HepG2 (cell line): ENCODE data around the gene DMGDH. TPM values are rescaled to one million over a fixed set of nuclear protein-coding genes. Genes with fewer than 3 reads are reported as not detected.

Source experiments
- ADNP ChIP-seq: sonication (generic); formaldehyde crosslinking; IDR thresholded peaks from 2 replicates; pipeline ENCODE4 v1.4.0; 2020; ENCODE audit warnings: missing genetic modification reagents
- CSRNP1 ChIP-seq: sonication (generic); formaldehyde crosslinking; IDR thresholded peaks from 2 replicates; pipeline ENCODE4 v1.8.1; 2023; ENCODE audit warnings: mild to moderate bottlenecking, missing genetic modification reagents
- DDIT3 ChIP-seq: sonication (generic); formaldehyde crosslinking; IDR thresholded peaks from 2 replicates; pipeline ENCODE4 v1.4.0; 2020; ENCODE audit warnings: mild to moderate bottlenecking, missing genetic modification reagents
- ETV5 ChIP-seq: IDR thresholded peaks from 2 replicates; pipeline ENCODE4 v1.6.1; 2018; ENCODE audit warnings: missing biosample characterization, missing genetic modification reagents, inconsistent platforms, borderline replicate concordance
- LCORL ChIP-seq, 2 experiments: fragments of 450-650 bp in 1 of 2; sonication (generic) in 1 of 2; formaldehyde crosslinking in 1 of 2; IDR thresholded peaks; 2 replicates each; pipeline versions ENCODE4 v1.5.0 to v1.6.1; 2017 to 2020; ENCODE audit warnings: antibody characterized with exemption in 1 of 2, missing genetic modification reagents in 1 of 2
- MED13 ChIP-seq: sonication (generic); formaldehyde crosslinking; IDR thresholded peaks from 2 replicates; pipeline ENCODE4 v1.5.0; 2020; ENCODE audit warnings: missing genetic modification reagents
- MEF2D ChIP-seq: sonication (generic); formaldehyde crosslinking; IDR thresholded peaks from 2 replicates; pipeline ENCODE4 v1.5.1; 2020; ENCODE audit warnings: mild to moderate bottlenecking, missing genetic modification reagents
- MNT ChIP-seq: fragments of 450-650 bp; IDR thresholded peaks from 2 replicates; pipeline ENCODE4 v1.6.1; 2016
- PHB2 ChIP-seq: fragments of 450-650 bp; IDR thresholded peaks from 2 replicates; pipeline ENCODE4 v1.6.1; 2018; ENCODE audit not compliant: partially characterized antibody
- RBM39 ChIP-seq: fragments of 200-400 bp; formaldehyde crosslinking; IDR thresholded peaks from one replicate; pipeline ENCODE4 v1.6.1; 2018; ENCODE audit warnings: antibody characterized with exemption, mild to moderate bottlenecking, low read depth, low read length; ENCODE audit not compliant: poor library complexity, severe bottlenecking
- RELA ChIP-seq: sonication (generic); formaldehyde crosslinking; IDR thresholded peaks from 2 replicates; pipeline ENCODE4 v1.4.0; 2020; ENCODE audit warnings: missing genetic modification reagents
- SNRNP70 ChIP-seq: fragments of 200-400 bp; formaldehyde crosslinking; IDR thresholded peaks from 2 replicates; pipeline ENCODE4 v1.6.1; 2017; ENCODE audit warnings: mild to moderate bottlenecking, low read depth, low read length, moderate library complexity
- TEF ChIP-seq: sonication (generic); formaldehyde crosslinking; IDR thresholded peaks from 2 replicates; pipeline ENCODE4 v1.5.0; 2020; ENCODE audit warnings: missing genetic modification reagents
- U2AF1 ChIP-seq: fragments of 200-400 bp; formaldehyde crosslinking; optimal IDR thresholded peaks from 2 replicates; pipeline ENCODE3; 2017; ENCODE audit warnings: mild to moderate bottlenecking, low read depth, low read length
- ZBTB21 ChIP-seq: sonication (generic); formaldehyde crosslinking; IDR thresholded peaks from 2 replicates; pipeline ENCODE4 v1.4.0; 2020; ENCODE audit warnings: missing genetic modification reagents
- ZBTB38 ChIP-seq: sonication (generic); formaldehyde crosslinking; IDR thresholded peaks from 2 replicates; pipeline ENCODE4 v1.5.1; 2020; ENCODE audit warnings: mild to moderate bottlenecking, missing genetic modification reagents
- ZNF572 ChIP-seq: sonication (generic); formaldehyde crosslinking; IDR thresholded peaks from 2 replicates; pipeline ENCODE4 v1.5.1; 2020; ENCODE audit warnings: mild to moderate bottlenecking, missing genetic modification reagents
- ZNF770 ChIP-seq: sonication (generic); formaldehyde crosslinking; IDR thresholded peaks from 2 replicates; pipeline ENCODE4 v1.5.0; 2020; ENCODE audit warnings: mild to moderate bottlenecking, missing genetic modification reagents
- ZNF773 ChIP-seq: sonication (generic); formaldehyde crosslinking; IDR thresholded peaks from 2 replicates; pipeline ENCODE4 v1.4.0; 2020; ENCODE audit warnings: missing genetic modification reagents, borderline replicate concordance
- polyA plus RNA-seq, 8 experiments: library from polyadenylated mRNA; depleted of rRNA in 3 of 8; stranded (reverse) in 7 of 8; unstranded in 1 of 8; fragments of >200 nt; fragmentation: Illumina TruSeq in 4 of 8; extraction: Trizol in 4 of 8; gene quantifications; 2 replicates each; pipeline versions ENCODE4 v1.2.1 to v1.2.3, GENCODE V29; 2011 to 2016; ENCODE audit warnings: low read depth in 4 of 8, missing spikeins in 1 of 8, mixed read lengths in 1 of 8; ENCODE audit not compliant: insufficient read depth in 1 of 8
- total RNA-seq, 5 experiments: library from RNA; depleted of rRNA; stranded (reverse); fragments of >200 nt; fragmentation: Illumina TruSeq; extraction: Trizol; gene quantifications; 2 replicates each; pipeline ENCODE4 v1.2.3, GENCODE V29; 2016; ENCODE audit warnings: low read depth in 1 of 5
- TF ChIP-seq, protein P1 (sequence below): sonication (generic); formaldehyde crosslinking; IDR thresholded peaks from 2 replicates; pipeline ENCODE4 v1.8.0; 2022; ENCODE audit warnings: missing genetic modification reagents, low read depth, mild to moderate bottlenecking, borderline replicate concordance
- TF ChIP-seq, protein P2 (sequence below): sonication (generic); formaldehyde crosslinking; IDR thresholded peaks from 2 replicates; pipeline ENCODE4 v1.4.0; 2020; ENCODE audit warnings: missing genetic modification reagents

DMGDH gene
- total and polyA plus RNA-seq, 2 of the 13 experiments (the other 11 are each of a cell fraction or from before 2014, with no cell fraction given): 3.6 to 7.9 TPM

DNA sequence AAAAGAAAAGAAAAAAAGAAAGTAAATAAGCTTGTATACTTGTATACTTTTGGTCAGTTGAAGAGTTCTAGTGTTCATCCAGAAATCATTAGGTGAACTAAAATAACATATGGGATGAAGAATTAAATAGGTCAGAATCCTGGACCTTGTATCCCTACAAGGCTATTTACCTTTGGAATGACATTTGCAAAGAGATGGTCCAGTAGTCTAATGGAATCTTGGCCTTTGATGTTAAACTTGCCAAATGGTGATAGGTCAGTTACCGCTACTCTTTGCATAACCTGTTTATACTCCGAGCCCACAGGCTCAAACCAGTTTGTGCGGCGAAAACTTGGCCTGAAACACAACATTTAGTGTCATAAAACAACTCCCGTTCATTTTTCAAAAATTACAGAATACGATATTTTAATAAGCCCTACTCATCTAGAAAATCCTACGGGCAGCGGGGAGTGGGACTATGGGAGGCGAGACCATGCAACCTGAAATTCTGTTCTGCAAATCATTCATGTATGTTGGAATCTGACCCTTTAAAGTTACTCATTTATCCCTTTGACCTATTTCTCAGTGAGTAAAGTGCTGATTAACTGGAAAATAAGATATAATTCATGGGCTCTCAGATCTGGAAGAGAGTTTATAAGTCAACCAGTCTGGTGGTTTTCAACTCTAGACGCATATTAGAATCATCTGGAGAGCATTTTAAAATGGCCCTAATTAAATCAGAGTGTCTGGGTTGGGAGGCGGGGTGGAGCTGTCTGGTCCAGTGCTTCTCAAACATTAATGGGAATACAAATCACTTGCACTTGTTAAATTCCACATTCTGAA is 38.6 kb downstream of the DMGDH start (continued):
- TF ChIP-seq SNRNP70 (no peak), LCORL (IDR thresholded peaks at IDR 0.05) (peak; percentile 71), LCORL (CRISPR knock-in tag; IDR thresholded peaks at IDR 0.05) (0 out of 2 replicates have a peak, but pooled peaks have one; percentile 12), ZBTB21 (no peak), RBM39 (no peak), ZNF572 (no peak), MEF2D (no peak; the same call in 1 of the 2 replicates), ZNF770 (CRISPR knock-in tag) (no peak), ADNP (no peak), RELA (CRISPR knock-in tag) (no peak), ETV5 (CRISPR knock-in tag) (no peak; the same call in 1 of the 2 replicates), MED13 (CRISPR knock-in tag) (no peak), U2AF1 (no peak), CSRNP1 (CRISPR knock-in tag) (no peak), ZNF773 (CRISPR knock-in tag) (no peak), TEF (CRISPR knock-in tag) (peak; percentile 58; the same call in 1 of the 2 replicates), MNT (no peak), DDIT3 (CRISPR knock-in tag) (no peak), ZBTB38 (CRISPR knock-in tag) (no peak), PHB2 (no peak)
- TF ChIP-seq, protein P1, sequence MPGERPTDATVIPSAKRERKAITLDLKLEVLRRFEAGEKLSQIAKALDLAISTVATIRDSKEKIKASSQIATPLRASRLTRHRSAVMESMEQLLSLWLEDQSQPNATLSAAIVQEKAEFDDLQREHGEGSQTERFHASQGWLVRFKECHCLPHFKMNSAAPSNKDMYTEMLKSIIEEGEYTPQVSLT (CRISPR knock-in tag): no peak
- TF ChIP-seq, protein P2, sequence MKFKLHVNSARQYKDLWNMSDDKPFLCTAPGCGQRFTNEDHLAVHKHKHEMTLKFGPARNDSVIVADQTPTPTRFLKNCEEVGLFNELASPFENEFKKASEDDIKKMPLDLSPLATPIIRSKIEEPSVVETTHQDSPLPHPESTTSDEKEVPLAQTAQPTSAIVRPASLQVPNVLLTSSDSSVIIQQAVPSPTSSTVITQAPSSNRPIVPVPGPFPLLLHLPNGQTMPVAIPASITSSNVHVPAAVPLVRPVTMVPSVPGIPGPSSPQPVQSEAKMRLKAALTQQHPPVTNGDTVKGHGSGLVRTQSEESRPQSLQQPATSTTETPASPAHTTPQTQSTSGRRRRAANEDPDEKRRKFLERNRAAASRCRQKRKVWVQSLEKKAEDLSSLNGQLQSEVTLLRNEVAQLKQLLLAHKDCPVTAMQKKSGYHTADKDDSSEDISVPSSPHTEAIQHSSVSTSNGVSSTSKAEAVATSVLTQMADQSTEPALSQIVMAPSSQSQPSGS (CRISPR knock-in tag): peak; percentile 54; the same call in 1 of the 2 replicates
